Ishikawa (cell line): ENCODE results near the gene TMEM184B.

Experiments used
- CEBPB ChIP-seq: IDR thresholded peaks from 2 replicates; pipeline ENCODE4 v1.6.1; 2012
- CREB1 ChIP-seq: IDR thresholded peaks from 2 replicates; pipeline ENCODE4 v1.6.1; 2012; ENCODE audit warnings: low read depth
- EGR1 ChIP-seq: IDR thresholded peaks from 2 replicates; pipeline ENCODE4 v1.6.1; 2012
- EP300 ChIP-seq: IDR thresholded peaks from 2 replicates; pipeline ENCODE4 v1.6.1; 2012; ENCODE audit warnings: borderline replicate concordance
- FOXM1 ChIP-seq: IDR thresholded peaks from 2 replicates; pipeline ENCODE4 v1.6.1; 2012; ENCODE audit warnings: low read depth, borderline replicate concordance
- MAX ChIP-seq: IDR thresholded peaks from 2 replicates; pipeline ENCODE4 v1.6.1; 2012
- NFIC ChIP-seq: IDR thresholded peaks from 2 replicates; pipeline ENCODE4 v1.6.1; 2012
- RAD21 ChIP-seq: IDR thresholded peaks from 2 replicates; pipeline ENCODE4 v1.6.1; 2012; ENCODE audit warnings: low read depth
- REST ChIP-seq: IDR thresholded peaks from 2 replicates; pipeline ENCODE4 v1.6.1; 2012; ENCODE audit warnings: low read depth, mild to moderate bottlenecking
- TAF1 ChIP-seq: IDR thresholded peaks from 2 replicates; pipeline ENCODE4 v1.6.1; 2012; ENCODE audit warnings: low read depth, mild to moderate bottlenecking
- TCF12 ChIP-seq: IDR thresholded peaks from 2 replicates; pipeline ENCODE4 v1.6.1; 2012; ENCODE audit warnings: low read depth
- TEAD4 ChIP-seq: IDR thresholded peaks from 2 replicates; pipeline ENCODE4 v1.6.1; 2012
- USF1 ChIP-seq: IDR thresholded peaks from 2 replicates; pipeline ENCODE4 v1.6.1; 2012
- YY1 ChIP-seq: IDR thresholded peaks from 2 replicates; pipeline ENCODE4 v1.6.1; 2012; ENCODE audit warnings: low read depth
- ZBTB7A ChIP-seq: IDR thresholded peaks from 2 replicates; pipeline ENCODE4 v1.6.1; 2012; ENCODE audit warnings: low read depth

TMEM184B gene

GRCh38 chr22:38258895-38259294, 13.9 kb downstream of the TMEM184B start:
- TF ChIP-seq MAX, result no peak
- TF ChIP-seq RAD21, result no peak
- no peak for TF ChIP-seq CEBPB
- no peak for TF ChIP-seq YY1
- TF ChIP-seq FOXM1, result no peak
- no peak for TF ChIP-seq EGR1
- no peak for TF ChIP-seq USF1
- no peak for TF ChIP-seq REST
- TF ChIP-seq CREB1, result no peak

DNA sequence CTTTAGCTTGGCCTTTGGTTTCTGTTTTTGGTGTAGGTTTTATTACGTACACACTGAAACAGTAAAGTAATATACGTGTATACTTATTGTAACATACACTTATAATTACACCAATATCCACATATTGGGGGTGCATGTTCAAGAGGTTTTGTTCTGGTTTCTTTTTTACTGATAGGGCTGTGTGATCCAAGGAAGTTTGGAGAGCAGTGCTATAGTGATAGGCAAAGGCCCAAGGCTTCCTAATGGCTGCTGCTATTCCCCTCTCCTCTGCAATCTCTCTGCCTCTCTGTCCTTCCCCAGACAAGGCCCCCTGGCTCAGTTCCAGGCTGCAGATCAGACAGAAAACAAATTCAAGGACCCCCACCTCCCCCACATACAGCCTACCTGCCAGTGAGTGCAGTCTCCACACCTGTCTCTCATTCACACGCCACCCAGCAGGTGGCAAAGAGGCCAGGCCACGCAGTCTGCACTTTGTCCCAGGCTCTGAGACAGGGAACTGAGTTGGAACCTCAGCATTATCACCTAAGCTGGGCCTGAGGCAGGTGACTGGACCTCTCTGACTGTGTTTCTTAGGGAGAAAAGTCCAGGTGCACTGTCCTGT, 15.1 kb downstream of the TMEM184B start:
- no peak for TF ChIP-seq MAX
- TF ChIP-seq YY1, result no peak
- TF ChIP-seq TCF12, result no peak
- no peak for TF ChIP-seq EP300
- TF ChIP-seq REST, result no peak
- TF ChIP-seq ZBTB7A, result no peak
- TF ChIP-seq CREB1, result no peak
- TF ChIP-seq RAD21, result no peak
- no peak for TF ChIP-seq TEAD4
- TF ChIP-seq TAF1, result no peak
- TF ChIP-seq FOXM1, result no peak
- TF ChIP-seq USF1, result no peak
- TF ChIP-seq EGR1, result no peak

- TF ChIP-seq ZBTB7A, result no peak
- TF ChIP-seq CEBPB, result no peak
These were observed 15.6 kb downstream of the TMEM184B start for GRCh38 chr22:38257181-38257580.

- no peak for TF ChIP-seq EP300
- TF ChIP-seq USF1, result no peak
- no peak for TF ChIP-seq ZBTB7A
- no peak for TF ChIP-seq YY1
- no peak for TF ChIP-seq REST
- no peak for TF ChIP-seq NFIC
- TF ChIP-seq RAD21, result no peak
- TF ChIP-seq TEAD4, result no peak
- no peak for TF ChIP-seq TAF1
- TF ChIP-seq CEBPB, result no peak
- no peak for TF ChIP-seq FOXM1
- no peak for TF ChIP-seq CREB1
- no peak for TF ChIP-seq EGR1
- TF ChIP-seq MAX, result no peak
These were observed 17.1 kb downstream of the TMEM184B start for GRCh38 chr22:38255697-38256096.

- TF ChIP-seq TAF1 (no peak), CREB1 (no peak), MAX (no peak), USF1 (no peak)
These were observed 21.5 kb downstream of the TMEM184B start for GRCh38 chr22:38251341-38251692.
